K562 (cell line): ENCODE results near the gene B3GNT9. TPM values are rescaled to one million over a fixed set of nuclear protein-coding genes. Genes with fewer than 3 reads are reported as not detected.

Source experiments
- ATAC-seq: fragments of 200-7000 bp; cut with Tn5 transposase; 3 replicates; pipeline ENCODE4 v1.9.1; 2020; ENCODE audit warnings: moderate library complexity
- BruUV-seq: library from RNA; stranded (reverse); fragments of 400-500 nt; replicated peaks from 2 replicates; lab custom pipeline; 2021; lab: Mats Ljungman, UMichigan
- CTCF ChIA-PET: fragments of 300-600 bp; formaldehyde crosslinking; extraction: SDS; loops from one replicate; lab custom pipeline; 2021; ENCODE audit warnings: low intra/inter-chr PET ratio; lab: Yijun Ruan, JAX
- POLR2A ChIA-PET: fragments of 300-600, 350-650 bp; sonication (Branson Sonifier 250); formaldehyde crosslinking; extraction: SDS; loops from one replicate; lab custom pipeline; 2021; ENCODE audit warnings: antibody characterized with exemption, inconsistent platforms; lab: Yijun Ruan, JAX
- DNase-seq, 4 experiments: peaks; one replicate each; pipeline versions ENCODE4 v3.0.0 to v3.0.0-alpha.2; 2011 to 2018; ENCODE audit warnings: low spot score in 3 of 4, mixed read lengths in 3 of 4; ENCODE audit errors: extremely low read depth in 1 of 4
- FAIRE-seq: peaks from 2 replicates; lab custom pipeline; 2011; peaks lifted over from hg19 to GRCh38; lab: Jason Lieb, UNC
- H2AFZ ChIP-seq: 2 replicates; pipeline ENCODE4 v1.6.0; 2011; ENCODE audit warnings: low read depth, low read length, control low read depth, inconsistent platforms
- H3K27ac ChIP-seq: fragments of 200-600 bp; 3 replicates; pipeline ENCODE4 v1.8.0; 2011; ENCODE audit warnings: low read depth, mild to moderate bottlenecking, control low read depth, inconsistent platforms, low read length, moderate library complexity, mixed read lengths; ENCODE audit errors: extremely low read depth
- H3K27me3 ChIP-seq, 2 experiments: fragments of 300-600 bp in 1 of 2; 2 replicates in 1 of 2; 3 replicates in 1 of 2; pipeline versions ENCODE4 v1.6.0 to v1.8.0; 2011; ENCODE audit warnings: inconsistent platforms in 2 of 2, low read length in 2 of 2, mild to moderate bottlenecking in 1 of 2, mixed read lengths in 1 of 2, moderate library complexity in 1 of 2; ENCODE audit not compliant: control insufficient read depth in 2 of 2, insufficient read depth in 2 of 2
- H3K36me3 ChIP-seq: fragments of 300-600 bp; 3 replicates; pipeline ENCODE4 v1.8.0; 2011; ENCODE audit warnings: mild to moderate bottlenecking, low read length, inconsistent platforms; ENCODE audit not compliant: control insufficient read depth, insufficient read depth
- H3K4me1 ChIP-seq, 2 experiments: fragments of 200-600 bp in 1 of 2; replicated peaks in 1 of 2; 2 replicates in 1 of 2; 3 replicates in 1 of 2; pipeline versions ENCODE4 v1.5.1 to v1.8.0; 2011; ENCODE audit warnings: inconsistent platforms in 2 of 2, low read length in 2 of 2, mild to moderate bottlenecking in 1 of 2, mixed read lengths in 1 of 2, moderate library complexity in 1 of 2; ENCODE audit not compliant: control insufficient read depth in 2 of 2, insufficient read depth in 2 of 2
- H3K4me2 ChIP-seq: 2 replicates; pipeline ENCODE4 v1.6.1; 2011; ENCODE audit warnings: low read length, control low read depth, inconsistent platforms, mixed read lengths; ENCODE audit not compliant: insufficient read depth
- H3K4me3 ChIP-seq: fragments of 200-600 bp; sonication (generic), shearing (Covaris generic); 2 replicates; pipeline ENCODE4 v1.5.1; 2016; ENCODE audit warnings: control low read depth, inconsistent platforms
- H3K79me2 ChIP-seq: fragments of 200-600 bp; 3 replicates; pipeline ENCODE4 v1.8.0; 2011; ENCODE audit warnings: low read length, inconsistent platforms; ENCODE audit not compliant: control insufficient read depth, insufficient read depth
- H3K9ac ChIP-seq, 2 experiments: 2 replicates each; pipeline versions ENCODE4 v1.6.0 to v1.6.1; 2011; ENCODE audit warnings: low read depth in 2 of 2, low read length in 2 of 2, control low read depth in 1 of 2, inconsistent platforms in 1 of 2, mild to moderate bottlenecking in 1 of 2, mixed read lengths in 1 of 2; ENCODE audit not compliant: insufficient read depth in 1 of 2
- H3K9me1 ChIP-seq: one replicate; pipeline ENCODE4 v1.6.0; 2011; ENCODE audit warnings: inconsistent platforms, mild to moderate bottlenecking, low read length, moderate library complexity; ENCODE audit not compliant: control insufficient read depth, insufficient read depth
- H3K9me3 ChIP-seq: replicated peaks from 2 replicates; pipeline ENCODE4 v1.5.1; 2011; ENCODE audit warnings: low read depth, low read length, inconsistent platforms; ENCODE audit not compliant: control insufficient read depth, insufficient read depth
- H4K20me1 ChIP-seq: replicated peaks from 2 replicates; pipeline ENCODE4 v1.6.1; 2011; ENCODE audit warnings: low read length, inconsistent platforms, mixed read lengths; ENCODE audit not compliant: control insufficient read depth, insufficient read depth
- DDX20 ChIP-seq: fragments of 450-650 bp; IDR thresholded peaks from 2 replicates; pipeline ENCODE4 v1.6.1; 2016; ENCODE audit warnings: missing genetic modification characterization, low read depth, mild to moderate bottlenecking, missing compliant biosample characterization, moderate library complexity
- FOSL1 ChIP-seq: fragments of 200-800 bp; sonication (Bioruptor generic); conservative IDR thresholded peaks from 2 replicates; pipeline ENCODE4 v1.6.1; 2016; ENCODE audit warnings: missing genetic modification characterization, missing compliant biosample characterization
- PCBP1 ChIP-seq: fragments of 200-400 bp; formaldehyde crosslinking; IDR thresholded peaks from 2 replicates; pipeline ENCODE4 v1.6.1; 2018; ENCODE audit warnings: mild to moderate bottlenecking, low read depth, low read length; ENCODE audit not compliant: poor library complexity, severe bottlenecking
- POLR2G ChIP-seq: fragments of 200-400 bp; formaldehyde crosslinking; IDR thresholded peaks from 2 replicates; pipeline ENCODE4 v1.6.1; 2017; ENCODE audit warnings: low read depth, mild to moderate bottlenecking, antibody characterized with exemption, low read length, moderate library complexity
- RBM22 ChIP-seq: fragments of 200-400 bp; formaldehyde crosslinking; IDR thresholded peaks from 2 replicates; pipeline ENCODE4 v1.6.1; 2018; ENCODE audit warnings: low read length, low read depth; ENCODE audit not compliant: poor library complexity, severe bottlenecking
- SAFB ChIP-seq: fragments of 200-400 bp; formaldehyde crosslinking; IDR thresholded peaks from 2 replicates; pipeline ENCODE4 v1.6.1; 2017; ENCODE audit warnings: low read depth, low read length, borderline replicate concordance
- SNRNP70 ChIP-seq: fragments of 200-400 bp; formaldehyde crosslinking; optimal IDR thresholded peaks from 2 replicates; pipeline ENCODE3; 2017; ENCODE audit warnings: low read depth, low read length
- SRSF9 ChIP-seq: fragments of 200-400 bp; formaldehyde crosslinking; IDR thresholded peaks from 2 replicates; pipeline ENCODE4 v1.6.1; 2017; ENCODE audit warnings: low read depth, low read length, borderline replicate concordance
- ZKSCAN3 ChIP-seq: fragments of 250-450 bp; sonication (Bioruptor Pico); IDR thresholded peaks from 2 replicates; pipeline ENCODE4 v1.4.0; 2020
- ZNF239 ChIP-seq: fragments of 250-450 bp; sonication (Bioruptor Pico); IDR thresholded peaks from 2 replicates; pipeline ENCODE4 v1.4.0; 2020; ENCODE audit warnings: mild to moderate bottlenecking
- WGBS: fragments of 100-300 bp; shearing (Covaris generic); methylation state at CpG from one replicate; pipeline ENCODE4 v1.1.6; 2016; ENCODE audit warnings: low coverage, mixed read lengths; ENCODE audit not compliant: insufficient coverage; ENCODE audit errors: missing lambda C conversion rate; 5-methylcytosine and 5-hydroxymethylcytosine counted together
- in situ Hi-C: fragments of 300-500 bp; cut with MboI; formaldehyde crosslinking; loops from 4 replicates; pipeline ENCODE4 v1.15.0; 2018; ENCODE audit warnings: inconsistent platforms, mixed read lengths
- intact Hi-C: fragments of 100-400 bp; cut with micrococcal nuclease; formaldehyde crosslinking; loops from 2 replicates; pipeline ENCODE4 v1.14.2; 2022
- polyA plus RNA-seq, 8 experiments: library from polyadenylated mRNA; depleted of rRNA in 4 of 8; stranded (reverse) in 5 of 8; unstranded in 3 of 8; fragments of >200 nt; fragmentation: Nextera tagmentation in 2 of 8; fragmentation: Illumina TruSeq in 1 of 8; extraction: Ambion mirVana in 2 of 8; extraction: Trizol in 1 of 8; gene quantifications; 2 replicates each; pipeline versions ENCODE4 v1.2.1 to v1.2.3, GENCODE V29; 2011 to 2014; ENCODE audit warnings: inconsistent platforms in 1 of 8, missing spikeins in 1 of 8
- total RNA-seq, 7 experiments: library from RNA; depleted of rRNA in 6 of 7; stranded (reverse); fragments of >200 nt in 6 of 7; fragmentation: Illumina TruSeq in 2 of 7; extraction: Trizol in 2 of 7; gene quantifications; 2 replicates each; pipeline versions ENCODE4 v1.2.1 to v1.2.3, GENCODE V29; 2011 to 2021; ENCODE audit warnings: low replicate concordance in 1 of 7
- TF ChIP-seq, protein P1 (sequence below): sonication (generic); formaldehyde crosslinking; IDR thresholded peaks from 2 replicates; pipeline ENCODE4 v1.8.1; 2023; ENCODE audit warnings: mild to moderate bottlenecking, missing genetic modification reagents

Gene B3GNT9
- total and polyA plus RNA-seq, 9 of the 15 experiments (the other 6 are each of a cell fraction or from before 2014, with no cell fraction given) = 0.01 to 1.8 (median 1.1) TPM; not detected in 1

DNA sequence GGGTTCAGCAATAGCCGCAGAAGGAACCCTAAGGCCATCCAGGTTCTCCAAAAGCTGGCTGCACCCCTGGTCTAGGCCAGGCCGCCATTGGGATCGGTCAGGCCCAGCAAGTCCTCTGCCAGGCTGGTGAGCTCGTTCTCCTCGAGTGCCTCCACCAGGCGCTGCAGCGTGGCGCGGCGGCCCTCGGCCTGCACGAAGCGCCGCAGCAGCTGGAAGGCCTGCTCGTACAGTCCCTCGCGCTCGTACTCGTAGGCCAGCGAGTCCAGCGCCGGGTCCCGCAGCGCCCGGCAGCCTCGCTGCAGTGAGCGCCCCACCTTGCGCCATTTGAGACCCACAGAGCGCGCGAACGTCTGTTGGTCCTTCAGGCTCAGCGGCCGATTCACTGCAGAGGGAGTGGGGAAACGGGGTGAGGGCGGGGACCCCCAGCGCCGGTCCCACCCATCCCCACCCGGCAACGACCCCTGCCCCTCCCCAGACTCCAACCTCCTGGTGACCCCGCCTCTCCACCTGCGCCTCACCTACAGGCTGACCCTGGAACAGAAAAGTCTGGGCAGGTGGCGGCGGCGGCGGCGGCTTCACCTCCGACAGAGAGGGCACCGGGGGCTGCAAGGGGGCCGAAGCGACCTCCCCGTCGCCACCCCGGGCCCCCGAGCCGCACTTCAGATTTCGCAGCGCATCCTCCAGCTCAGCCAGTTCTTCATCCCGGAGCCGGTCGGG lies 3.9 kb upstream of the B3GNT9 start:
- H4K20me1 ChIP-seq = peaks cover 16% of the 10 kb centered on the region
- no peak overlapping the region for H3K4me3 ChIP-seq
- H3K9me1 ChIP-seq = no peaks in the 10 kb centered on the region
- ATAC-seq (no peak), FAIRE-seq (no peak), DNase-seq (no peak)
- WGBS = 57% methylated on average over 21 of the region's 61 CpGs
- no TSS peak for BruUV-seq
- no peaks in the 10 kb centered on the region; the same call in 2 of the 3 replicates for H3K36me3 ChIP-seq
- H3K4me2 ChIP-seq = peak overlapping the region; percentile 65; the same call in 1 of the 2 replicates
- H3K27me3 ChIP-seq = no peaks in the 10 kb centered on the region
- H3K27ac ChIP-seq = no peak overlapping the region
- H3K9ac ChIP-seq = peak overlapping the region in 1 of 2 experiments; percentile 78; a peak in 2 of 4 replicates
- intact Hi-C loops (loop anchor here (1.0 to 5.0 kb wide), 2 partner anchors 136 to 177 kb away; no protein-coding TSS in a partner anchor), in situ Hi-C loops (loop anchor here (5.0 to 25.0 kb wide), 2 partner anchors 137 to 192 kb away; partner anchors contain the start of gene CES3)
- no peaks in the 10 kb centered on the region for H3K9me3 ChIP-seq
- no peak overlapping the region for H2AFZ ChIP-seq
- ChIA-PET POLR2A (interaction anchor here (0.6 to 1.3 kb wide), 7 partner anchors 20 to 371 kb away, joined by 3 read pairs; no protein-coding TSS in a partner anchor), CTCF (interaction anchor here (0.6 to 3.2 kb wide), 9 partner anchors 15 to 218 kb away, joined by 3 to 29 read pairs (median 3); no protein-coding TSS in a partner anchor)
- H3K4me1 ChIP-seq = peaks cover 16 to 53% of the 10 kb centered on the region in 2 experiments
- TF ChIP-seq SRSF9 = no peak
- no peak for TF ChIP-seq DDX20 (tag)
- peak; percentile 29; the same call in 1 of the 2 replicates for TF ChIP-seq POLR2G
- no peak for TF ChIP-seq SNRNP70
- peak; percentile 2 for TF ChIP-seq RBM22
- TF ChIP-seq ZKSCAN3 (CRISPR knock-in tag) = no peak
- no peak for TF ChIP-seq ZNF239 (CRISPR knock-in tag)
- peak; percentile 37 for TF ChIP-seq PCBP1
- TF ChIP-seq, protein P1, sequence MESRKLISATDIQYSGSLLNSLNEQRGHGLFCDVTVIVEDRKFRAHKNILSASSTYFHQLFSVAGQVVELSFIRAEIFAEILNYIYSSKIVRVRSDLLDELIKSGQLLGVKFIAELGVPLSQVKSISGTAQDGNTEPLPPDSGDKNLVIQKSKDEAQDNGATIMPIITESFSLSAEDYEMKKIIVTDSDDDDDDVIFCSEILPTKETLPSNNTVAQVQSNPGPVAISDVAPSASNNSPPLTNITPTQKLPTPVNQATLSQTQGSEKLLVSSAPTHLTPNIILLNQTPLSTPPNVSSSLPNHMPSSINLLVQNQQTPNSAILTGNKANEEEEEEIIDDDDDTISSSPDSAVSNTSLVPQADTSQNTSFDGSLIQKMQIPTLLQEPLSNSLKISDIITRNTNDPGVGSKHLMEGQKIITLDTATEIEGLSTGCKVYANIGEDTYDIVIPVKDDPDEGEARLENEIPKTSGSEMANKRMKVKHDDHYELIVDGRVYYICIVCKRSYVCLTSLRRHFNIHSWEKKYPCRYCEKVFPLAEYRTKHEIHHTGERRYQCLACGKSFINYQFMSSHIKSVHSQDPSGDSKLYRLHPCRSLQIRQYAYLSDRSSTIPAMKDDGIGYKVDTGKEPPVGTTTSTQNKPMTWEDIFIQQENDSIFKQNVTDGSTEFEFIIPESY (CRISPR knock-in tag) = peak; percentile 78
- no peak for TF ChIP-seq FOSL1 (tag)
- TF ChIP-seq SAFB = no peak
- H3K79me2 ChIP-seq = peaks cover 11% of the 10 kb centered on the region
